Cardiac muscle cell (in vitro differentiated cells and primary cell): ENCODE measurements around the gene RASGRF2. TPM values are rescaled to one million over a fixed set of nuclear protein-coding genes. Genes with fewer than 3 reads are reported as not detected.

ENCODE experiments used
- DNase-seq, 2 donors: peaks; one replicate each; pipeline versions ENCODE4 v3.0.0 to v3.0.0-alpha.2; 2010 to 2017; ENCODE audit warnings: low read depth in 1 of 2, low spot score in 1 of 2
- H3K27ac ChIP-seq: fragments of 200-600 bp; sonication (generic); 2 replicates; pipeline ENCODE4 v1.5.1; 2016
- H3K27me3 ChIP-seq: fragments of 200-600 bp; sonication (generic); 2 replicates; pipeline ENCODE4 v1.6.0; 2016; ENCODE audit warnings: control low read depth
- H3K36me3 ChIP-seq: fragments of 200-600 bp; sonication (generic); 2 replicates; pipeline ENCODE4 v1.5.1; 2016; ENCODE audit warnings: control low read depth
- H3K4me1 ChIP-seq: fragments of 200-600 bp; sonication (generic); 2 replicates; pipeline ENCODE4 v1.8.1; 2017; ENCODE audit warnings: low read depth, mild to moderate bottlenecking, mixed run types
- H3K4me3 ChIP-seq: fragments of 200-600 bp; sonication (generic); 2 replicates; pipeline ENCODE4 v1.5.1; 2016; ENCODE audit warnings: mild to moderate bottlenecking
- H3K9me3 ChIP-seq: fragments of 200-600 bp; sonication (generic); 2 replicates; pipeline ENCODE4 v1.5.1; 2017; ENCODE audit warnings: low read depth, mild to moderate bottlenecking, control low read depth
- polyA plus RNA-seq: library from polyadenylated mRNA; unstranded; fragments of >200 nt; fragmentation: Nextera tagmentation; extraction: Ambion mirVana; gene quantifications from 2 replicates; pipeline ENCODE4 v1.2.1, GENCODE V29; 2016
- total RNA-seq: library from RNA; depleted of rRNA; stranded (reverse); fragments of >200 nt; gene quantifications from 2 replicates; pipeline ENCODE4 v1.2.3, GENCODE V29; 2016
- TF ChIP-seq, protein P1 (sequence below): IDR thresholded peaks from 2 replicates; pipeline ENCODE4 v1.5.1; 2012; ENCODE audit warnings: low read depth, mild to moderate bottlenecking, low read length

The RASGRF2 gene
- total and polyA plus RNA-seq, 2 experiments from 2014 or later, result 0.06 to 0.33 TPM

DNA sequence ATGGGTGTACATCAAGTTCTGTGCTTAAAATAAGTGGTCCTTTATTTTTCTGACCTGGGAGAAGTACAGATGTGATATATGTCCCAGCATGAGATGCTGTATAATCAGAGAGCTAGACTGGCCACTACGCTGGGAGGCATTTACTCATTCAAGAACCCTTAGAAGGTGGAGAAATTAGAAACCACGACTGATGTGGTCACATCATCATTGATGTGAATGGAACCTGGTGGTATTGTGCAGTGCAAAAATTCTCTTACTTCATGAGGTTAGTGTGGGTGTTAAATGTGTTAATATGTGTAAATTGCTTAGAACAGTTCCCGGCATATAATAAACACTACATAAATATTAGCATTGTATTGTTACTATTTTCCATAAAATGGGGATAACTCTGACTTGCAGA, 203.5 kb downstream of the RASGRF2 start:
- no peak overlapping the region for H3K27ac ChIP-seq
- H3K27me3 ChIP-seq, result no peaks in the 10 kb centered on the region
- peaks cover 4% of the 10 kb centered on the region for H3K4me1 ChIP-seq
- H3K36me3 ChIP-seq, result no peaks in the 10 kb centered on the region
- no peak overlapping the region for H3K4me3 ChIP-seq
- TF ChIP-seq, protein P1, sequence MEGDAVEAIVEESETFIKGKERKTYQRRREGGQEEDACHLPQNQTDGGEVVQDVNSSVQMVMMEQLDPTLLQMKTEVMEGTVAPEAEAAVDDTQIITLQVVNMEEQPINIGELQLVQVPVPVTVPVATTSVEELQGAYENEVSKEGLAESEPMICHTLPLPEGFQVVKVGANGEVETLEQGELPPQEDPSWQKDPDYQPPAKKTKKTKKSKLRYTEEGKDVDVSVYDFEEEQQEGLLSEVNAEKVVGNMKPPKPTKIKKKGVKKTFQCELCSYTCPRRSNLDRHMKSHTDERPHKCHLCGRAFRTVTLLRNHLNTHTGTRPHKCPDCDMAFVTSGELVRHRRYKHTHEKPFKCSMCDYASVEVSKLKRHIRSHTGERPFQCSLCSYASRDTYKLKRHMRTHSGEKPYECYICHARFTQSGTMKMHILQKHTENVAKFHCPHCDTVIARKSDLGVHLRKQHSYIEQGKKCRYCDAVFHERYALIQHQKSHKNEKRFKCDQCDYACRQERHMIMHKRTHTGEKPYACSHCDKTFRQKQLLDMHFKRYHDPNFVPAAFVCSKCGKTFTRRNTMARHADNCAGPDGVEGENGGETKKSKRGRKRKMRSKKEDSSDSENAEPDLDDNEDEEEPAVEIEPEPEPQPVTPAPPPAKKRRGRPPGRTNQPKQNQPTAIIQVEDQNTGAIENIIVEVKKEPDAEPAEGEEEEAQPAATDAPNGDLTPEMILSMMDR, result no peak
- no peaks in the 10 kb centered on the region for H3K9me3 ChIP-seq
- DNase-seq, result no peak

DNA sequence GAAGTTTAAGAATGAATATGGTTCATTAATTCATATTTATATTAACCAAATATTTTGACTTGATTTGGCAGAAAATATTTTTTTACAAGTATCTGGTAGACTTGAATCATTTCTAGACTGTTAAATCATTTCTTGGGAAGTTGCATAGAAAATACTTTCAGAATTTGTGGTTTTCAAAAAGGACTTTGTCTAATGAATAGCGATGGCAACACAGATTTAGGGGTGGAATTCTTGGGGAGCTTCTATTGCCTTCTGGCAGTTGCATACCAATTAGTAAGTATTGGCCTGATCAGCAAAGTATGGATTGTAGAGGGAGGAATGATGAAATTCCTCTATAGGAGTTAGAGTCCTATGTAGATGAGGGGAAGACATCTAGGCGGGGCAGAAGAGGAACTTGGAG, 204.3 kb downstream of the RASGRF2 start:
- no peak for DNase-seq
- no peaks in the 10 kb centered on the region for H3K9me3 ChIP-seq
- TF ChIP-seq, protein P1, result no peak
- peaks cover 4% of the 10 kb centered on the region for H3K4me1 ChIP-seq
- H3K4me3 ChIP-seq, result no peak overlapping the region
- no peak overlapping the region for H3K27ac ChIP-seq
- no peaks in the 10 kb centered on the region for H3K36me3 ChIP-seq
- H3K27me3 ChIP-seq, result no peaks in the 10 kb centered on the region

DNA sequence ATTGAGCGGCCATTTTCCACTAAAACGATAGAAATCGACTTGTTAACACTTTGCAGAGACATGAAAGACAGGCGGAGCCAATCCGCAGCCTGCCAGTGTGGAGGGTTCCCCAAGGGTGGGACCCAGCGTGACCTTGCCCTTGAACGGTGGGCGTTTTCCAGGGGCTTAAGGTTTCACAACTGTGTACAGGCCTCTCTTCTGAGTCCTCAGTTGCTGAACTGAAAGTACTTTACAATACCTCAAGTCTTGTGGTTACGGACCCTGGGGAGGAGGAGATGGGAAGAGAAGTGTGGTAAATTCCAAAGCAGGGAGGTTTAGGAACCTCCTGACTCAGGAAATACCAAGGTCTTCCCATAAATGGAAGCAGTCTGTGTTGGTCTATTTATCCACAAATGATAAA, 204.8 kb downstream of the RASGRF2 start:
- TF ChIP-seq, protein P1, result no peak
- H3K27ac ChIP-seq, result no peak overlapping the region
- no peaks in the 10 kb centered on the region for H3K9me3 ChIP-seq
- no peaks in the 10 kb centered on the region for H3K36me3 ChIP-seq
- peak in 1 of 2 donors; percentile 31 for DNase-seq
- H3K27me3 ChIP-seq, result no peaks in the 10 kb centered on the region
- H3K4me3 ChIP-seq, result no peak overlapping the region
- peaks cover 4% of the 10 kb centered on the region for H3K4me1 ChIP-seq

DNA sequence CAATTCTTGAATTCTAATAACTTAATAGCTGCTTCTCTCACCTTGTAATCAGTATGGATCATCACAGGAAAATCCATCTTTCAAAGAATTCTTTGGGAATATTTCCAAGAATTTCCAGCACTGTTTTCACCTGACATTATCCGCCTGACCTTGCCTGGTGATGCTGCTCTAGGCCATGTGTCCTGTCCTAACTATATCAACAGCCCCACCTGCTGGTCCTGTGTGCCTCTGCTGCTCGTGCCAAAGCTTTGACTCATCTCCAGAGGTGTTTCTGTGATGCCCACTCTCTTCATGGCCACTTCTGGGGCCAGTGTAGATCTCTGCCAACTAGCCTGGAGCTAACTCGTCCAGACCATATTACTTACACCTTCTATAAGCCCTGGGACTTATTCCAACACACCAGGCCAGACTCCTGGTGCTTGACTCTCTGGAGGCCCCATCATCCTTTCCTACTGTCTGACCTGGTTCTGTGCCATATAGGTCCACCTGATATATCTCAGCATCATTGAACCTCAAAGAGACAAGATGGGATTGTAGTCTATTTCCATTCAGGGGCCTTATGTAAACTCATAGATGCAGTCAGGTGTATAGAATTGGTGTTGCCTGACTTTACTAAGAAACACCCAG, 205.4 kb downstream of the RASGRF2 start:
- Histone ChIP-seq H3K9me3 (no peaks in the 10 kb centered on the region), H3K27ac (no peak overlapping the region), H3K36me3 (no peaks in the 10 kb centered on the region), H3K4me1 (peaks cover 4% of the 10 kb centered on the region), H3K4me3 (no peak overlapping the region), H3K27me3 (no peaks in the 10 kb centered on the region)
- TF ChIP-seq, protein P1, result peak; percentile 77
- DNase-seq, result peak; percentile 69 to 83

DNA sequence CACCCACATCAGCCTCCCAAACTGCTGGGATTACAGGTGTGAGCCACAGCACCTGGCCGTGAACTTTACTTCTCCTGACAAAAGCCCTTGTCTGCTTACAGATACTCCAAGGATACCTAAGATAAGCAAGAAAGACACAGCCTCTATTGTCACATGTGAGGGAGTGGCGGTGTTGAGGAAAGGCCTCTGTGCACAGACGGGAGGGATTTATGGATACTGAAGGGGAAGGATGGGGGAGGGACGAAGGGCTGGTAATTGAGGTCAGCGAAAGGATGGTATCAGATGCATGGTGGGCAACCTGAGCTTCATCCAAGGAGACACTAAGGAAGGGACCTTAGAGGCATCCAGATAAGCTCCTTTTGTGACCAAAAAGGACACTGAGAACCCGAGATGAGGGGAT, 206.3 kb downstream of the RASGRF2 start:
- peaks cover 4% of the 10 kb centered on the region for H3K4me1 ChIP-seq
- H3K27me3 ChIP-seq, result no peaks in the 10 kb centered on the region
- TF ChIP-seq, protein P1, result no peak
- H3K9me3 ChIP-seq, result no peaks in the 10 kb centered on the region
- no peak overlapping the region for H3K4me3 ChIP-seq
- no peak overlapping the region for H3K27ac ChIP-seq
- no peak for DNase-seq
- H3K36me3 ChIP-seq, result no peaks in the 10 kb centered on the region
